Head of caudate nucleus (tissue), 42 donors: ENCODE measurements around the gene PLXND1.
A peak's percentile ranks its signal among the peaks of the same experiment; 100 is the strongest.
"Not testable (repeated sequence)": the region's sequence is repeated elsewhere in the genome, so short reads cannot be mapped to it uniquely, and the experiment has no call there.

Experiments
- DNase-seq, 42 donors: peaks; one replicate each; pipeline versions ENCODE4 v3.0.0 to v3.0.0-alpha.2; 2020 to 2021; ENCODE audit warnings: mixed read lengths in 7 of 42
- intact Hi-C: fragments of 100-400 bp; cut with DNase I; formaldehyde crosslinking; loops from one replicate; pipeline ENCODE4 v1.15.0; 2022

PLXND1 gene

DNA sequence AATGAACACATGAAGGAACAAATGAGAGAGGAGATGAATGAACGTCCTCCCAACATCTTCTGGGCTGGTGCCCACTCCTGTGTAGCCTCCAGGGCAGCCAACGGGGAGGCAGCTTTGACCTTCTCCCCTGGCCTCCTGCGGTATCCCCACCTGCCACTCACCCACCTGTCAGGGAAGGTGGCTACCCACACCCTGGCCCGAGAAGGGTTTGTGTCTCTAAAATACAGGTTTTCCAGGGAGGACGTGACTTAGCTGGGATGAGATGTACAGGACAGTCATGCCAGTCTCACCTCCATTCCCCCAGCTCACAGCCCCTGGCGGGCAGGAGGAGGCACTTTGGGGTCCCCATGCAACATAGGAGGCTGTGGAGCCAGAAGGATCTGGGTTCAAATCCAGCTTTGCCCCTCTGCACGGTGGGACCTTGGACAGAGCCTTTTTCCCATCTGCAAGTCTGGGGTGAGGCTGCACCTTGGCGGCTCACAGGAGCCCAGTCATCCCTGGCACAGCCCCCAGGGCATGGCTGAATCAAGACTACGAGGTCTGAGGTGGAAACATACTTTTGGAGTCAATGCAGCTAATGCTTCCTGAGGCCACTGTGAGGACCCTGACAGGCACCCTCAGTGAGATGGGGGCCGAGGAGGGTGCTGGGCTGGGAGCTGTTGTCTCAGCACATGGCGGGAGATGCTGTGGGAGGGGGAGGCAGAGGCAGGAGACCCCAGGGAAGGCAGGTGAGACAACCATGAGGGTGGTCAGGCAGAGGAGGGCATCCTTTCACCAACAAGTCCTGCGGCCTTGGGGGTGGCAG is 11.1 kb upstream of the PLXND1 start:
- intact Hi-C loops: no loop called here
- no peak for DNase-seq

DNA sequence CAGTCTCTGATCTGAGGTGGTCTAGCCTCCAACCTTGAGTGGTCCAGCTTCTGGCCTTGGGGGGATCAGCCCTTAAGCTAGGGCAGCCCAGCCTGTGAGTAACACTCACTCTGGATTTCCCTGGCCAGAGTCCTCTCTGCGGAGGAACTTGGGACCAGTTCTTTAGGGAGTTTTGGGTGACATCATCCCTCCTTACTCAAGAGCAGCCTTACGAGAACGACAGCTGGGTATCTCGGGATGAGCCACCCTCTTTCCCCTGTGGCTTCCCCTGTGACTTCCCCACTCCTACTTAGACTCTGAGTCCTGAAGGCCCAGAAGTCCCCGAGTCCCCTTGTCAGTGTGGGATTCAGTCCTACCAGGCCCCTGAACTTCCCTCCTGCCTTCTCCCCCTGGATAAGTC is 10.2 kb upstream of the PLXND1 start:
- intact Hi-C loops: no loop called here
- DNase-seq: no peak

- no peak for DNase-seq
- intact Hi-C loops: no loop called here
Measured at GRCh38 chr3:129616291-129616690, 9.8 kb upstream of the PLXND1 start.

DNA sequence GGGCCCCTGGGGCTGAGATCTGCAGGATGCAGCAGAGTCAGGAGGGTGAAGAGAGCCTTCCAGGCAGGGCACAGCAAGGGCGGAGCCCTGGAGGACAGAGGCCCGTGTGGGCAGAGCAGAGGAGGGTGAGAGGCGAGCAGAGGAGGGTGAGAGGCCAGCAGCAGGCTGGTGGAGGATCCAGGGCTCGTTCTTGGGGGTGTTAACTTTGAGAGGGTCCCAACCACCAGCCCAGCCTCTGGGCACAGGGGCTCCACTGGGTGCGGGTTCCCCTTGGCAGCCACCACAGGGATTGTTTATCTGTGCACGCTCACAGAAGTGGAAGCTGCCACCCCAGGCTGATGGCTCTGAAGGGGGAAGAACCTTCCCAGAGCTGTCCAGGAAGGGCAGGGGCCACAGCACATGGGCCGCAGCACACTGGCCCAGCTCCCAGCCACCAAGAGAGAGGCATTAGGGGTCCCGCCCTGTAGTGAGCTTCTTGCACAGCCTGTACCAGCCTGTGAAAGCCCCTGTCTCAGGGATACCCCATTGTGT is 9.3 kb upstream of the PLXND1 start:
- intact Hi-C loops: no loop called here
- peak in 1 of 42 donors; percentile 46 for DNase-seq

- peak in 3 of 42 donors; percentile 36 to 51 (median 44) for DNase-seq
- intact Hi-C loops: no loop called here
Measured at GRCh38 chr3:129614927-129615363, 8.5 kb upstream of the PLXND1 start.

- DNase-seq: no peak
- intact Hi-C loops: no loop called here
Measured at GRCh38 chr3:129614435-129614834, 8.0 kb upstream of the PLXND1 start.

DNA sequence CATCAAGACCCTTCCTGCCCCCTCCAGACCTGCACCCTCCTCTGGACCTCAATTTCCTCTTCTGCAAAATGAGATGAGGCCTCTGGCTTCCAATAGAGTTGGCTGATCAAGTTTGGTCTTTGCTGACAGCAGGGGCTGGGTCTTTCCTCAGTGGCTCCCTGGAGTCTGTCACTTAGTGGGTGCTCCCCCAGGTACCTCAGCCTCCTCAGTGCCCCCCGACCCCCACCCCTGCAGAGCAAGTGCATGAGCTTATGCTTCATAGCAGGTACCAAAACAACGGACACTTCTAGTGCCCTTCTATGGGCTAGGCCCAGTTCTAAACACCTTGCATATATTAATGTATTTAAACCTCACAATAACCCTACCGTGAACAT is 6.9 kb upstream of the PLXND1 start:
- intact Hi-C loops: no loop called here
- no peak for DNase-seq

- intact Hi-C loops: no loop called here
- DNase-seq: no peak
Measured at GRCh38 chr3:129612534-129613366, 6.3 kb upstream of the PLXND1 start.

GRCh38 chr3:129611812-129612533 is 5.5 kb upstream of the PLXND1 start:
- intact Hi-C loops: no loop called here
- peak in 16 of 42 donors; percentile 34 to 68 (median 48) for DNase-seq

GRCh38 chr3:129611446-129611800 is 4.9 kb upstream of the PLXND1 start:
- intact Hi-C loops: no loop called here
- DNase-seq: no peak

- DNase-seq, intact Hi-C loops: not testable (repeated sequence)
Measured at GRCh38 chr3:129610794-129611445, 4.4 kb upstream of the PLXND1 start.

GRCh38 chr3:129610276-129610675 is 3.8 kb upstream of the PLXND1 start:
- intact Hi-C loops: no loop called here
- DNase-seq: no peak

DNA sequence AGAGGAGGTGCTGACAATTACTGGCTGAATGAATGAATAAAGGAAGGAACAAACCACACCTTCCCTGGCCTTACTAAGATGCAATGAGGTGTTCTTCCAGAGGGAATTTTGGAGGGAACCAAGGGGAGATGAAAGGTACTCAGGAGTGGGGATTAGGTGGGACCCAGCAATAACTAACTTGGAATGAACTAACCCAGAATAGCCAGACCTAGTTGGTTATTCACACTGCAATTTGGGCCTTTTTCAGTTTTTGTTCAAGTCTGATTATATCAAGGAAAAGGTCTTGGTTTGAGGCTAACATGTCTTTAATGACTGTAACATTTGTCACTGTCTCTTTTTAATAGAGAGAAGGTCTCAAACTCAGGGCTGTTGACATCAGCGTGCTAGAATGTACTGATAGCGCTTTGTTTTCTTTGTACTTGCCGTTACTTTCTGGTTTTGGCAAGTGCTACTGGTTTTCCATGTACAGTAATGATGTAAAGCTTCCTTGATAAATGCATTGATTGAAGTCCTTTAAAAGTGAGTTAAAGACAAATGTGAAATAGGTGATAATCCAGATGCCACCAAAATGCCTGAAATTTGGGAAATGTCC is 3.2 kb upstream of the PLXND1 start:
- DNase-seq: no peak
- intact Hi-C loops: loop anchor here (10.0 kb wide), 1 partner anchor 105 kb away; no protein-coding TSS in a partner anchor

- intact Hi-C loops: loop anchor here (10.0 kb wide), 1 partner anchor 104 kb away; no protein-coding TSS in a partner anchor
- DNase-seq: no peak
Measured at GRCh38 chr3:129608936-129609590, 2.6 kb upstream of the PLXND1 start.

DNA sequence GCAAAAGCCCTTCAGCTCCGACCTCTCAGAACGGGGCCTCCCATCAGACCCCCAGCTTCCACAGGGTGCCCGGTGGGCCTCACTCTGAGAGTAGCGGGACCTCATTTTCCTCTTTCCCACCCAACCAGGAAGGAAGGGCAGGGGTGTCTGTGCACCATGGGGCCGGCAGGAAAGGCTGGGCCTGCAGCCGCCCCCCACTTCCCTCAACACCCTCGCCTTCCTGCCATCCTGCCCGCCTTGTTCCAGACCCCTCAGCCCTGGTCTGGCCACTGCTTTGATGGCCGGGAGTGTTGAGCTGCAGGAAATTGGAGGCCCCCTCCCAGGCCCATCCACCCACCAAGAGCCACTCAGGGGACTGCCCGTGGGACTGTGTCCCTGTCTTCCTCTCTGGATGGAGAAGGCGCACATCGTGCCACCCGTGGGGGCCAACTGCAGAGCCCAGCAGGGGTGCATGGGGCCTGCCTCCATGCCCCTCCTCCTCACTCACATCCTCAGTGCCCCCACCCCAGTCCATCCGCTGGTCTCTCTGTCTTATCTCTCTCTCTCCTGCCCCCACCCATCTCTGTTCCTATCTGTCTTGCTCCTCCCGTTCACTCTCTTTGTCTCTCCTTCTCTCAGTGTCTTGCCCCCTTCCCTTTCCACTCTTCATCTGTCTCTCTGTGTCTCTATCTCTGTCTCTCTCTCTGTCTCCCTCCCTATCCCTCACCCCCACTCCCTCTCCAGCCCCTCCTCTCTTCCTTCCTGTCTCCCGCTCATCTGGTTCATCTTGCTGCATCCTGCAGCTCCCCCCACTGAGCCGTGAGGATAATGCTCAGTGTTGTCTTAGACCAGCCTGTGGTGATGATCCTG is 1.8 kb upstream of the PLXND1 start:
- DNase-seq: peak in 20 of 42 donors; percentile 28 to 75 (median 54)
- intact Hi-C loops: loop anchor here (10.0 kb wide), 1 partner anchor 104 kb away; no protein-coding TSS in a partner anchor

- intact Hi-C loops: loop anchor here (10.0 kb wide), 1 partner anchor 103 kb away; no protein-coding TSS in a partner anchor
- DNase-seq: no peak
Measured at GRCh38 chr3:129607391-129608068, 1.1 kb upstream of the PLXND1 start.
